K562 (cell line): ENCODE results near the gene COASY.

ENCODE experiments used
- RBM34 ChIP-seq: fragments of 200-400 bp; formaldehyde crosslinking; IDR thresholded peaks from 2 replicates; pipeline ENCODE4 v1.6.1; 2018; ENCODE audit warnings: low read length, borderline replicate concordance; ENCODE audit not compliant: insufficient read depth
- YY1 ChIP-seq, 3 experiments: IDR thresholded peaks; 2 replicates each; pipeline ENCODE4 v1.6.1; 2011; ENCODE audit warnings: low read length in 2 of 3, mild to moderate bottlenecking in 2 of 3, moderate library complexity in 2 of 3, borderline replicate concordance in 1 of 3, control low read depth in 1 of 3, low read depth in 1 of 3; ENCODE audit not compliant: insufficient read depth in 3 of 3, insufficient replicate concordance in 2 of 3, control insufficient read depth in 1 of 3, insufficient read length in 1 of 3; ENCODE audit errors: extremely low read depth in 1 of 3
- ZNF224 ChIP-seq: sonication (generic); formaldehyde crosslinking; IDR thresholded peaks from 2 replicates; pipeline ENCODE4 v1.8.0; 2022; ENCODE audit warnings: mild to moderate bottlenecking, missing genetic modification reagents

DNA sequence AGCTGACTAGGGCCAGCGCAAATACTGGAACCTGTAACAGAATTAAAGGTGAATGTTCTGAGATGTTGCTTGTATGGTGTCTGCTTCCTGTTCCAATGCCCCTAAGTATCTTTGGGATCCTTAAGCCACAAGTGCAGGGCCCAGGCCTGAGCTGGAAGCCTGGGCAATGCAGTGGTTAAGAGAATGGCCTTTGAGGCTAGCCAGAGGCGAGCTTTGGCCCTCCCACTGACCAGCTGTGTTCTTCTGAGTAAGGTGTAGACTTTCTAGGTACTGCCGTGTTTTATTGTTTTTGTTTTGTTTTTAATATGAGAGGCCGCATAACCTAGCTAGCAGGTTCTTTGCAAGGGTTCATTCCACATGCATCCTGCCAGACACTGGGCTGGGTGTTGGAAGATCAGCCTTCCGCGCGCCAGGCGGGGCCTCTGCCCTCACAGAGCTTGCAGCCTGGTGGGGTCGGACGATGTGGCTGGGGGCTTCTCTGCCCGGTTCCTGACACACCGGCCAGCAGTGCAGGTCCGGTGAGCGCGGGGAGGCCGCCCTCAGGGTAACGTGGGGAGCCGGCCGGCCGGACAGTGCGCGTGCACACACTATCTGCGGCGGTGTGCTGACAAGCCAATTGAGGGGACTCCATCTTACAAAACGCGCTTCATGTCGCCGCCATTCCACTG lies 4.4 kb downstream of the COASY start:
- TF ChIP-seq YY1 (IDR thresholded peaks at IDR 0.05; ENCODE audit: borderline replicate concordance in 1 of 3, control insufficient read depth in 1 of 3, extremely low read depth in 1 of 3, insufficient read depth in 3 of 3, insufficient read length in 1 of 3, insufficient replicate concordance in 2 of 3, low read depth in 1 of 3, low read length in 2 of 3) (peak; percentile 68 to 95 (median 85)), RBM34 (no peak), ZNF224 (no peak)
